ENCODE results near the gene TMEM52B. TPM values are rescaled to one million over a fixed set of nuclear protein-coding genes. Genes with fewer than 3 reads are reported as not detected.
A peak's percentile ranks its signal among the peaks of the same experiment; 100 is the strongest.
"Not testable (repeated sequence)": the region's sequence is repeated elsewhere in the genome, so short reads cannot be mapped to it uniquely, and the experiment has no call there.

The TMEM52B gene
- total RNA-seq, 2 donors from 2014 or later: 0.26 TPM; not detected in 1

- 36 to 48% methylated on average over 2 of the region's 2 CpGs for WGBS, 2 donors
Measured at GRCh38 chr12:10215436-10215835, 36.6 kb downstream of the TMEM52B start.

GRCh38 chr12:10215946-10216345 lies 37.1 kb downstream of the TMEM52B start:
- H3K9me3 ChIP-seq; ATAC-seq; intact Hi-C loops (cut with DNase I); H3K36me3 ChIP-seq (replicated peaks in 1 of 2; ENCODE audit: insufficient read depth in 1 of 2, low read depth in 2 of 2); H3K4me3 ChIP-seq; H3K27me3 ChIP-seq; DNase-seq: not testable (repeated sequence)
- 90 to 95% methylated on average over 13 of the region's 13 CpGs for WGBS, 2 donors
- Histone ChIP-seq H3K27ac (peak overlapping the region in 1 of 4 donors; percentile 100), H3K4me1 (peaks cover 37% of the 10 kb centered on the region)

More at GRCh38 chr12:10215436-10215835, 36.6 kb downstream of the TMEM52B start:
- Histone ChIP-seq H3K36me3 (replicated peaks in 1 of 2; ENCODE audit: insufficient read depth in 1 of 2, low read depth in 2 of 2) (no peaks in the 10 kb centered on the region), H3K27ac (peak overlapping the region in 3 of 4 donors; percentile 98 to 100 (median 100)), H3K27me3 (no peaks in the 10 kb centered on the region), H3K9me3 (no peaks in the 10 kb centered on the region), H3K4me1 (peaks cover 32% of the 10 kb centered on the region), H3K4me3 (no peak overlapping the region)
- TF ChIP-seq CTCF (IDR thresholded peaks at IDR 0.05) (no peak), POLR2A (IDR thresholded peaks at IDR 0.05) (no peak)
- DNase-seq (no peak), ATAC-seq (no peak)
- intact Hi-C loops (cut with DNase I): no loop called here

- Histone ChIP-seq H3K9me3 (no peaks in the 10 kb centered on the region), H3K27ac (no peak overlapping the region), H3K4me3 (no peak overlapping the region), H3K36me3 (replicated peaks in 1 of 2; ENCODE audit: insufficient read depth in 1 of 2, low read depth in 2 of 2) (peaks cover 5 to 15% of the 10 kb centered on the region in 2 donors), H3K4me1 (peaks cover 35% of the 10 kb centered on the region), H3K27me3 (no peaks in the 10 kb centered on the region)
- ATAC-seq (no peak), DNase-seq (no peak)
- 89 to 92% methylated on average over 6 of the region's 6 CpGs for WGBS, 2 donors
- TF ChIP-seq POLR2A (IDR thresholded peaks at IDR 0.05): no peak
- no peak for TF ChIP-seq CTCF (IDR thresholded peaks at IDR 0.05)
- intact Hi-C loops (cut with DNase I): no loop called here
Measured at GRCh38 chr12:10218021-10218420, 39.2 kb downstream of the TMEM52B start.

- peak; percentile 84 to 88 (median 86) for DNase-seq
- peak; percentile 99 for ATAC-seq
- Histone ChIP-seq H3K27me3 (no peaks in the 10 kb centered on the region), H3K4me3 (no peak overlapping the region), H3K4me1 (peaks cover 27% of the 10 kb centered on the region), H3K27ac (peak overlapping the region; percentile 12 to 57 (median 48)), H3K9me3 (no peaks in the 10 kb centered on the region), H3K36me3 (replicated peaks in 1 of 2; ENCODE audit: insufficient read depth in 1 of 2, low read depth in 2 of 2) (peaks cover 5 to 19% of the 10 kb centered on the region in 2 donors)
- TF ChIP-seq POLR2A (IDR thresholded peaks at IDR 0.05): no peak
- TF ChIP-seq CTCF (IDR thresholded peaks at IDR 0.05): no peak
- WGBS, 2 donors: 34 to 38% methylated on average over 8 of the region's 8 CpGs
- intact Hi-C loops (cut with DNase I): no loop called here
Measured at GRCh38 chr12:10220398-10221077, 41.7 kb downstream of the TMEM52B start.

GRCh38 chr12:10221846-10222245 lies 43.0 kb downstream of the TMEM52B start:
- DNase-seq: no peak
- intact Hi-C loops (cut with DNase I): no loop called here
- no peak overlapping the region for H3K4me3 ChIP-seq
- peaks cover 20% of the 10 kb centered on the region for H3K4me1 ChIP-seq
- H3K36me3 ChIP-seq (replicated peaks in 1 of 2; ENCODE audit: insufficient read depth in 1 of 2, low read depth in 2 of 2): peaks cover 5 to 19% of the 10 kb centered on the region in 2 donors
- no peak for TF ChIP-seq CTCF (IDR thresholded peaks at IDR 0.05)
- TF ChIP-seq POLR2A (IDR thresholded peaks at IDR 0.05): no peak
- H3K27ac ChIP-seq: no peak overlapping the region
- no peaks in the 10 kb centered on the region for H3K9me3 ChIP-seq
- no peaks in the 10 kb centered on the region for H3K27me3 ChIP-seq
- 93% methylated on average over 5 of the region's 5 CpGs for WGBS, 2 donors
- no peak for ATAC-seq
